ENCODE results near the gene BICD2. TPM values are rescaled to one million over a fixed set of nuclear protein-coding genes. Genes with fewer than 3 reads are reported as not detected.
A peak's percentile ranks its signal among the peaks of the same experiment; 100 is the strongest.

The BICD2 gene
- total RNA-seq, 1 donor from 2014 or later = 22.5 TPM

DNA sequence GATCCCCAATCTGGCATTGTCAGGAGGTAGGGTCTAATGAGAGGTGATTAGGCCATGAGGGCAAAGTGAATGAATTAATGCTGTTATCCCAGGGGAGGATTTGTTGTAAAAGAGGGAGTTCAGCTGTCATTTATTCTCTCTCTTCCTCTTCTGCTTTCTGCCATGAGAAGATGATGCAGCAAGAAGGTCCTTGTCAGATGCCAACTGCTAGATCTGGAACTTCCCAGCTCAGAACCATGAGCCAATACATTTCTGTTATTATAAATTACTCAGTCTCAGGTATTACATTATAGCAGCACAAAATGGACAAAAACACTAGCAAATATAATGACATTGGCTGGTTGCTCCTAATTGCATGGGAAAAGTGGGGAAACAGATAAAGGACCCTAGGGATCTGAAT, 15.6 kb upstream of the BICD2 start:
- peaks cover 4% of the 10 kb centered on the region for H3K4me1 Mint-ChIP-seq
- TF ChIP-seq, protein P1, sequence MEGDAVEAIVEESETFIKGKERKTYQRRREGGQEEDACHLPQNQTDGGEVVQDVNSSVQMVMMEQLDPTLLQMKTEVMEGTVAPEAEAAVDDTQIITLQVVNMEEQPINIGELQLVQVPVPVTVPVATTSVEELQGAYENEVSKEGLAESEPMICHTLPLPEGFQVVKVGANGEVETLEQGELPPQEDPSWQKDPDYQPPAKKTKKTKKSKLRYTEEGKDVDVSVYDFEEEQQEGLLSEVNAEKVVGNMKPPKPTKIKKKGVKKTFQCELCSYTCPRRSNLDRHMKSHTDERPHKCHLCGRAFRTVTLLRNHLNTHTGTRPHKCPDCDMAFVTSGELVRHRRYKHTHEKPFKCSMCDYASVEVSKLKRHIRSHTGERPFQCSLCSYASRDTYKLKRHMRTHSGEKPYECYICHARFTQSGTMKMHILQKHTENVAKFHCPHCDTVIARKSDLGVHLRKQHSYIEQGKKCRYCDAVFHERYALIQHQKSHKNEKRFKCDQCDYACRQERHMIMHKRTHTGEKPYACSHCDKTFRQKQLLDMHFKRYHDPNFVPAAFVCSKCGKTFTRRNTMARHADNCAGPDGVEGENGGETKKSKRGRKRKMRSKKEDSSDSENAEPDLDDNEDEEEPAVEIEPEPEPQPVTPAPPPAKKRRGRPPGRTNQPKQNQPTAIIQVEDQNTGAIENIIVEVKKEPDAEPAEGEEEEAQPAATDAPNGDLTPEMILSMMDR (IDR thresholded peaks at IDR 0.05) = no peak
- H3K36me3 Mint-ChIP-seq (ENCODE audit: low read depth) = no peaks in the 10 kb centered on the region
- no peak overlapping the region for H3K4me3 Mint-ChIP-seq
- H3K27ac Mint-ChIP-seq = no peak overlapping the region
- POLR2A ChIA-PET = no interaction called here
- no peaks in the 10 kb centered on the region for H3K9me3 Mint-ChIP-seq
- intact Hi-C loops (cut with micrococcal nuclease) = no loop called here
- CTCF ChIA-PET = no interaction called here
- ATAC-seq (ENCODE audit: low read depth) = no peak
- no peaks in the 10 kb centered on the region for H3K27me3 Mint-ChIP-seq
- DNase-seq = no peak

DNA sequence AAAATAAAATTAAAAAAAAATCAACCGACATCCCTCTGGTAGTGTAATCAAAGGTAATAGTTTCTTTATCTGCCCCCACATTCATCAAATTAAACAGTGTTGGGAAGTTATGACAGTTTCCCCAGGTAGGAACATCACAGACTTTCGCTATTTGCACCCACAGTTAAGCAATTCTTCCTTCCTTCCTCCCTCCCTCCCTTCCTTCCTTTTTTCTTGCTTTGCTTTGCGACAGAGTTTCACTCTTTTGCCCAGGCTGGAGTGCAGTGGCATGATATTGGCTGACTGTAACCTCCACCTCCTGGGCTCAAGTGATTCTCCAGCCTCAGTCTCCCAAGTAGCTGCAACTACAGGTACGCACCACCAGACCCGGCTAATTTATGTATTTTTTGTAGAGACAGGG, 10.8 kb upstream of the BICD2 start:
- H3K4me3 Mint-ChIP-seq = no peak overlapping the region
- ChIA-PET POLR2A (no interaction called here), CTCF (interaction anchor here (0.9 kb wide), 1 partner anchor 47 kb away, joined by 3 read pairs; no protein-coding TSS in a partner anchor)
- ATAC-seq (ENCODE audit: low read depth) (no peak), DNase-seq (no peak)
- no peaks in the 10 kb centered on the region for H3K36me3 Mint-ChIP-seq (ENCODE audit: low read depth)
- H3K27me3 Mint-ChIP-seq = no peaks in the 10 kb centered on the region
- H3K27ac Mint-ChIP-seq = no peak overlapping the region
- TF ChIP-seq, protein P1 (IDR thresholded peaks at IDR 0.05) = no peak
- H3K4me1 Mint-ChIP-seq = peaks cover 13% of the 10 kb centered on the region
- no peaks in the 10 kb centered on the region for H3K9me3 Mint-ChIP-seq
- intact Hi-C loops (cut with micrococcal nuclease) = no loop called here

DNA sequence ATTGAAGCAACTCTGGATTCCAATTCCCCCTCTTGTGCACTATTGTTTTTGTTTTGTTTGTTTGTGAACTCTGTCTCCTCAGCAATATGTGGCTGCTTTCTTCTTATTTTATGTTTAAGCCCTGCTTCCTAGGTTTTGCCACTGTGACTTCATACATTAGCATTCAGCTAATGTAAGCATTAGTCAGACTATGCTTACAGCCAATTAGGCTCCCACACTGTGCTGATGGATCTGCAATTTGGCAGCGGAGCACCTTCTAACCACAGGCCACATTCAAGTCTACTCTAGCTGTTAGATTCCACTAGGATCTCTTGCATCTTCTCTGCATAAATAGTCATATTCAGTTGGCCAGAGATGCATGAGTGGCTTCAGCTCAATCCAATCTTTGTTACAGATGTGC, 9.6 kb upstream of the BICD2 start:
- intact Hi-C loops (cut with micrococcal nuclease) = no loop called here
- DNase-seq (no peak), ATAC-seq (ENCODE audit: low read depth) (no peak)
- Mint-ChIP-seq H3K36me3 (ENCODE audit: low read depth) (no peaks in the 10 kb centered on the region), H3K4me3 (no peak overlapping the region), H3K9me3 (no peaks in the 10 kb centered on the region), H3K27ac (no peak overlapping the region), H3K4me1 (peaks cover 25% of the 10 kb centered on the region), H3K27me3 (no peaks in the 10 kb centered on the region)
- CTCF ChIA-PET = no interaction called here
- TF ChIP-seq, protein P1 (IDR thresholded peaks at IDR 0.05) = no peak
- POLR2A ChIA-PET = interaction anchor here (1.2 kb wide), 1 partner anchor 104 kb away, joined by 4 read pairs; the partner anchor contains the start of gene IPPK

DNA sequence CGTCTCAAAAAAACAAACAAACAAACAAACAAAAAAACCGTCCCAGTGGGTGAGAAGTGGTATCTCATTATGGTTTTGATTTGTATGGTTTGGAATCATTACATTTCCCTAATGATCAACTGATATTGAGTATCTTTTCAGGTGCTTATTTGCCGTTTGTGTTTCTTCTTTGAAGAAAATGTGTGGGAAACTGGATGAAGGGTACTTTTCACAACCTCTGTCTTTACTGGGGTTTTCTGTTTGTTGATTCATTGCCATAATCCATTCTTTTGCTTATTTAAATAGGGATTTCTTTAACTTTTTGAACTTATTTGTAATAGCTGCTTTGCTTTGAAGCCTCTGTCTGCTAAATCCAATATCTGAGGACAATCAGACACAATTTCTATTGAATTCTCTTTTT, 9.2 kb upstream of the BICD2 start:
- intact Hi-C loops (cut with micrococcal nuclease) = no loop called here
- DNase-seq (no peak), ATAC-seq (ENCODE audit: low read depth) (no peak)
- Mint-ChIP-seq H3K4me3 (no peak overlapping the region), H3K27ac (no peak overlapping the region), H3K36me3 (ENCODE audit: low read depth) (no peaks in the 10 kb centered on the region), H3K4me1 (peaks cover 26% of the 10 kb centered on the region), H3K9me3 (no peaks in the 10 kb centered on the region), H3K27me3 (no peaks in the 10 kb centered on the region)
- TF ChIP-seq, protein P1 (IDR thresholded peaks at IDR 0.05) = no peak
- CTCF ChIA-PET = no interaction called here
- POLR2A ChIA-PET = interaction anchor here (1.2 kb wide), 1 partner anchor 104 kb away, joined by 4 read pairs; the partner anchor contains the start of gene IPPK

DNA sequence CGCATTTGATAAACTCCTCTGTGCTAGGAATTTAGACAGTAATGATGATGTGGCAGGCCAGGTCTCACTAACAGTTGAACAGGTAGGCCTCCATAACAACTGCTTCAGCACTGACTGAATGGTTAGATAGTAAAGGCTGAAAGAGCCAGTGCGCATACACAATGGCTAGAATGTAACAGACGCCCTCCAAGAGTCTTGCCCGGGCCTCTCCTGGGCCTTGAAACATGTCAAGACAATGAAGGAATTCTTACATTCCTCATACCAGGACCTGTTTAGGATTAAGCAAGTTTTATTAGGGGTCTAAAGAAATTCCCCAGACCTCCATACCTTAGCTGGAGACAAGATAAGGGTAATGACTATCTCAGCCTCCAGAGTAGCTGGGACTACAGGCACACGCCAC, 6.7 kb upstream of the BICD2 start:
- Mint-ChIP-seq H3K27ac (peak overlapping the region; percentile 9), H3K4me3 (no peak overlapping the region)
- CTCF ChIA-PET = interaction anchor here (1.1 to 2.3 kb wide), 3 partner anchors 18 to 53 kb away, joined by 4 to 8 read pairs (median 4); no protein-coding TSS in a partner anchor

More for the DNA sequence above, 6.7 kb upstream of the BICD2 start:
- intact Hi-C loops (cut with micrococcal nuclease) = no loop called here
- no peak for DNase-seq
- TF ChIP-seq, protein P1 (IDR thresholded peaks at IDR 0.05) = no peak
- Mint-ChIP-seq H3K36me3 (ENCODE audit: low read depth) (no peaks in the 10 kb centered on the region), H3K4me1 (peaks cover 33% of the 10 kb centered on the region), H3K27me3 (no peaks in the 10 kb centered on the region), H3K9me3 (no peaks in the 10 kb centered on the region)
- ATAC-seq (ENCODE audit: low read depth) = no peak
- POLR2A ChIA-PET = interaction anchor here (1.1 kb wide), 1 partner anchor 35 kb away, joined by 3 read pairs; no protein-coding TSS in a partner anchor
